ENCODE measurements around the gene CLDN6.
"Not testable (repeated sequence)": the region's sequence is repeated elsewhere in the genome, so short reads cannot be mapped to it uniquely, and the experiment has no call there.

The CLDN6 gene

DNA sequence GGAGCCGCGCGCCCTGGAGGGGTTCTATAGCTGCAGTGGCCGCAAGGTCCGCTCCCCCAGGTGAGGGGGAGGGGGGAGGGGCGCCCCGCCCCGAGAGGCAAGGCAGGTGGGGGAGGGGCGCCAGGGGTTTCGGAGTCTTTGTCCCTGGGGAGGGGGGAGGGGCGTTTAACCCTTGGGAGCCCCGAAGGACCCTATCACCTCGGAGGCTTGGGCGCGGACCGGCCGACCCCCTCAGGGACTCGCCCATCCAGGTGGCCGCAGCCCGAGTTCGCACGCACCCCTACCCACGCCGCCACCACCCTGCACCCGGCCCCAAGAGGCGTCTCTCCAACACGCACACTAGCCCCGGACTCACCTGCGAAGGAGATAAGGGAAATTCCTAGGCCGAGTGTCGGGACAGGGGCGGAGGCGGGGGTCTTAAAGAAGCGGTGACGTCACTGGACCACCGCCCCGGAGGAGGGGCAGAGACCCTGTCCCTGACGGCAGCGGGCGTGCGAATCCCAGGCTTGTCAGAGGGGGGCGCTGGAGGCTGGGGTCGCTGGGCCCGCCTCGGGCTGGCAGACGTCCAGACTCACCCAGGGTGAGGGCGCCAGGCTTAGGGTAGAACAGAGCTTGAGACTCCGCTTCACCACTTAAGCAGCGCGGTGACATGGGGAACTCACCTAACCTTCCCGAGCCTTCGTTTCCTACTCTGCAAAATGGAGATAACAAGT, at the start of gene CLDN6:
Gene CLDN6, minus strand, starts transcription at position 390 of the 713 bp plus-strand sequence. CDS start 2,162 bp downstream, outside the sequence.
- no peak for DNase-seq (ENCODE audit: low spot score)

GRCh38 chr16:3066440-3066748, 48.4 kb upstream of the CLDN6 start:
- DNase-seq (ENCODE audit: low spot score) = no peak

DNA sequence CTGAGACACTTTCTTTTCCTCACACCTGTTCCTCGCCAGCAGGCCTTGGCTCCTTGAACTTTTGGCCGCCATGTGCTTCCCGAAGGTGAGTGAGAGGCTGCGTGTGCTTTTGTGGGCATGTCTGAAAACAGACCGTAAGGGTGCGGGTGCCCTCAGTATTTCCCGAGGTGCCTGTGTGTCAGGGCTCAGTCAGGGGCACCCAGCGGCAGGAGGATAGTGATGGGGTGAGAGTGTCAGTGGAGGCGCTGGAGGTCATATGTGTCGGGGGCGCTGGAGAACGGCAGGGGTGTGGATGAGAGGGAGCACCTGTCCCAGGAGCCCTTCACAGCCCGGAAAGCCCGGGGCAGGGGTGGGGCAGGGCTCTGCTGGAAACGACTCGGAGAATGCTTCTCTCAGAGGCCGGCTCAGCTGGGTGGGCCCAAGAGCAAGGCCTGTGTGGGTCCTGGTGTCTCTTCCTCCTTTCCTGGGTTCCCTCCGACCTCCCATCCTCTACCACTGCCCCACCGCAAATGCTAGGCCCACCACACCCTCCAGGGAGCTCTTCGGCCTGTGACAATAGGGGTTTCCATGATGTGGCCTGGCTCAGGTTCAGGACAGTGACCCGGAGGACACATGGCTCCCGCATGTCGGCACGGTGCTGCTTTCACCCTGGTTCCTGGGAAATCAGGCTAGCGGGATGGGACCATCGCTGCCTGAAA, 47.9 kb upstream of the CLDN6 start:
- DNase-seq (ENCODE audit: low spot score) = no peak

DNA sequence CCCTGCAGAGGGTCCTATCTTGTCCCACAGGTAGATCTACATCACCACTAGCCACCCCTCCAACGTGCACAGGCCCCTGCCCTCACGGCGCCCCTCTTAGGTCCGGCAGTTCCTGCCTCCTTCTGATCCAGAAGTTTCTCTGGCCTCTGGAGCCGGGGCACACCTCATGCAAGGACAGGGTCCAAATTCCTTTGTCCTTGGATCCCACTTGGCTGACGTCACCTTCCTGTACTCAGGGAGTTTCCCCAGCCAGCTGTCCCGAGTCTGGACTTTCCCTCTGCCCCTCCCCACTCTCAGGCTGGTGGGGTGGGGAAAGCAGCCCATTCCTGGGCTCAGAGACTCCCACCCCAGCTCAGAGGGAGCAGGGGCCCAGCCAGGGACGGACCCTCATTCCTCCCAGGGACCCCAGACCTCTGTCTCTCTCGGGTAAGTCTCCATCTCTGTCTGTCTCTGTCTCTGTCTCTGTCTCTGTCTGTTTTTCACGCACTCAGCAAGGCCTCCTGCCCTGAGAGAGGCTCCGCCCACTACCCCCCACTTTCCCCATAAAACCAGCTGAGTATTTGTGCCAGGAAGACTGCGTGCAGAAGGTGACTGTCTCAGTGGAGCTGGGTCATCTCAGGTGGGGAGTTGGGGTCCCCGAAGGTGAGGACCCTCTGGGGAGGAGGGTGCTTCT, 47.2 kb upstream of the CLDN6 start, which contains the start of gene IL32:
Gene IL32, plus strand, starts transcription at position 572 of the 673 bp plus-strand sequence. CDS start 172 bp downstream, outside the sequence.
- peak; percentile 89 for DNase-seq (ENCODE audit: low spot score)

DNA sequence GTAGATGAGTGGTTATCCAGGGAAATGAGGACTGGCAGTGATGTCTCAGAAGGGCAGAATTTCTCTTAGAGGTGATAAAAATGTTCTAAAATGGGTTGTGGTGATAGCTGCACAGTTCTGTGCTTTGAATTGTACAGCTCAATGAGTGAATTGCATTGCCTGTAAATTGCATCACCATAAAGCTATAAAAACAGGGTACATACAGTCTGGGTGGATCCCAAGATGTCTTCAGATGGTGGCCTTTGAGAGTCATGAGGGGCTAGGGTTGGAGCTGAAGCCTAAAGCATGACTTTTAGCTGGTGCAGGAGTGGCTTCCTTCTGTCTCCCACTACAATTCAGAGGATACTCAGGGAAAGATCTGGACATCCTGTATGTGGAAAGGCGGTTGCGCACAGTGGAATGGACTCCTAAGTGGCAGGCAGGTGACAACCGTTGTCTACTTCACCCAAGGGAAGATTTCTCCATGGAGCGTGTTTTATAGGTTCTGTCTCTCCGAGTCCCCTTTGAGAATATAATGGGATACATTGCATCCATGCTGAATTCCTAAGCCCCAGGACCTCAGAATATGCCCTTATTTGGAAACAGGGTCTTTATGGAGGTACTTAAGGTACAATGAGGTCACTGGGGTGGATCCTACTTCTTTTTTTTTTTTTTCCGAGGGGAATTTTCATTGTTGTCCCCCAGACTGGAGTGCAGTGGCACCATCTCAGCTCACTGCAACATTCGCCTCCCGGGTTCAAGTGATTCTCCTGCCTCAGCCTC, 45.8 kb upstream of the CLDN6 start:
- no peak for DNase-seq (ENCODE audit: low spot score)

DNA sequence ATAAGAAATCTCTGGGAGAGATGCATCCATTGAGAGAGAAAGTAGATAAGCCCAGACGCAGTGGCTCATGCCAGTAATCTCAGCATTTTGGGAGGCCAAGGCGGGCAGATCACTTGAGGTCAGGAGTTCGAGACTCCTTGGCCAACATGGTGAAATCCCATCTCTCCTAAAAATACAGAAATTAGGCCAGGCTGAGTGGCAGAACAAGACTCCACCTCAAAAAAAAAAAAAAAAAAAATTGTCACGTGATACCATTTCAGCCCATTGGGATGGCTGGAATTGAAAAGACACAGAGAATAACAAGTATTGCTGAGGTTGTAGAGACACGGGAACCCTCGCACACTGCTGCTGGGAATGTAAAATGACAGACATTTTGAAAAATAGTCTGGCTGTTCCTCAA, 44.6 kb upstream of the CLDN6 start:
- DNase-seq (ENCODE audit: low spot score) = no peak

DNA sequence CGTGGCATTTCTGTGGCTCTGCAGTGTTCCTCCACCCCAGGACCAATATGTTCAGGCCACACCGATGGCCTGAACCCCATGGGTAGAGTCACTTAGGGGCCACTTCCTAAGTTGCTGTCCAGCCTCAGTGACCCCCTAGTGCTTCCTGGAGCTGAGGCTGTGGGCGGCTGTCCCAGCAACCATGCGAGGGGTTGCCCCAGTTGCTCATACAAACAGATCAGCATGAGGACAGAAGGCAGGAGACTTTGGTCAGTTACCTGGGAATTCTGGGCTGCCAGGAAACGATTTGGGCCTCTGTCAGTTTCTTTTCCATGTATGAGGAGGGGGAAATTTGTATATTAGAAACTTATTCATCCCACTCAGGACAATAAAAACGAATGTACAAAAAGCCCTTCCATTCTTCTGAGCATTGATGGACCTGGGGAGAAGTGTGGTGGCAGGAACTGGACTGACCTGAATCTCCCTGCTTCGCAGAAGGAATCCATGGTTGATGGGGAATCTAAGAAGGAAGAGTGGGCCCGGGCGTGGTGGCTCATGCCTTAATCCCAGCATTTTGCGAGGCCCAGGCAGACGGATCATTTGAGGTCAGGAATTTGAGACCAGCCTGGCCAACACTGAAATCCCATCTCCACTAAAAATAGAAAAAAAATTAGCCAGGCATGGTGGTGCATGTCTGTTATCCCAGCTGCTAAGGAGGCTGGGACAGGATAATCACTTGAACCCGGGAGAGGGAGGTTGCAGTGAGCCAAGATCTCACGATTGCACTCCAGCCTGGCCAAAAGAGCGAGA, 42.5 kb upstream of the CLDN6 start:
- no peak for DNase-seq (ENCODE audit: low spot score)

DNA sequence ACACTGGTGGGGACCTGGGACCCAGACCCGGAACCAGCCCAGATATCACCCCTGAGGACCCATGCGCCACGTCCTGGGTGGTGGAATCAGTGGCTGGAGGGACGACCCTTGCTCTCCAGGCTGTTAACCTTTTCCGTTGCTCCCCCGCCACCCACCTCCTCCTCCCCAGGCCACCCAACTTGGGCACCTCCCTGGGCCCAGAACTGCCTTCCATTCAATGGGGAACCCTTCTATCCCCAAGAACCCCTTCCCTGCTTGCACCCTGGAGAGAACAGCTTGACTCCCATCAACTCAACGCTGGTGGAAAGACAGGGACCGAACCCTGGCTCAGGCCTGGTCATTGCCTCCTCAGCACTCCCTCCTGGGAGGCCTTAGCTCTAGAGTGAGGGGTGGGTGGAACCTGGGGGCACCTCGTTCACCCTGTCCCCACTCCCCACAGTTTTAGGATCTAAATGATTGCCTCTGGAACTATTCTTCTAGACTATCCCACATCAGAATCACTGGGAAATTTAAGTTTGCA, 41.8 kb upstream of the CLDN6 start:
- no peak for DNase-seq (ENCODE audit: low spot score)

GRCh38 chr16:3059041-3059722, 41.2 kb upstream of the CLDN6 start:
- peak; percentile 99 for DNase-seq (ENCODE audit: low spot score)

GRCh38 chr16:3058139-3059030, 40.4 kb upstream of the CLDN6 start:
- DNase-seq (ENCODE audit: low spot score) = no peak

GRCh38 chr16:3057181-3058138, 39.5 kb upstream of the CLDN6 start:
- no peak for DNase-seq (ENCODE audit: low spot score)

- DNase-seq (ENCODE audit: low spot score) = no peak
Observed at GRCh38 chr16:3056336-3057180, 38.6 kb upstream of the CLDN6 start.

- not testable (repeated sequence) for DNase-seq (ENCODE audit: low spot score)
Observed at GRCh38 chr16:3055734-3056115, 37.7 kb upstream of the CLDN6 start.

- DNase-seq (ENCODE audit: low spot score) = no peak
Observed at GRCh38 chr16:3054965-3055733, 37.2 kb upstream of the CLDN6 start.

- not testable (repeated sequence) for DNase-seq (ENCODE audit: low spot score)
Observed at GRCh38 chr16:3053330-3053710, 35.3 kb upstream of the CLDN6 start.

DNA sequence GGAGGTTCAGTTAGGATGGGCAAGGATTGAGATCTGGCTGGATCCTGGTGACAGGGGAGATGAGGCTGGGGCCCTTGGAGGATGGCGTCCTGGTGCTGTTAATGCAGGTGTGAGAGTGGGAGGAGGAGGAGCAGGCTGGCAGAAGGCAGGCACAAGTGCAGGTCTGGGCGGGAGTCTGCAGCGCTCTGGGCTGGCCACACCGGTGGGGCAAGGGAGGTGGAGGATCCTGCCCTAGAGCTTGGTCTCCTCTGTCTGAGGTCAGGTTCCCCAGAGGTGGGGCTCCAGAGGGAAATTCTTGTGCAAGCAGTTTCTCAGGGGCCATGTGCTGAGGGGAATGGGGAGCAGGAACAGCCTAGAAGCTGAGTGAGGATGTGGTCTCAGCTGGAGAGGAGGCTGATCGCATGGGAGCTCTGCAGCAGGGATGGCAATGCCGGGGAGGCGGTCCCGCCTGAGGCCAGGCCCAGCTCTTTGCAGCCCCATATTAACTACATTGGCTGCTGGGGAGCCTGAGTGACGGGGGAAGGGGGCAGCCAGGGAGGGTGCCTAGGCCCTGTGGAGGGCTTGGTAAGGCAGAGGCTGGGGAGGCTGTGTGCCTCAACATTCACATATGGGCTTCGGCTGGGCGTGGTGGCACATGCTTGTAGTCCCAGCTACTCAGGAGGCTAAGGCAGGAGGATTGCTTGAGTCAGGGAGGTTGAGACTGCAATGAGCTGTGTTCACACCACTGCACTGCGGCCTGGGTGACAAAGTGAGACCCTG, 34.8 kb upstream of the CLDN6 start:
- not testable (repeated sequence) for DNase-seq (ENCODE audit: low spot score)

Data from GM03348 (cell line).